ENCODE results near the gene PTPRM. TPM values are rescaled to one million over a fixed set of nuclear protein-coding genes. Genes with fewer than 3 reads are reported as not detected.

Gene PTPRM
- total and polyA plus RNA-seq, 2 experiments from 2014 or later = 1.6 to 5.3 TPM

- no peak overlapping the region for H3K4me2 ChIP-seq
- peak; percentile 74 for DNase-seq (ENCODE audit: low spot score)
These were observed 359.4 kb downstream of the PTPRM start for GRCh38 chr18:7926526-7926925.

DNA sequence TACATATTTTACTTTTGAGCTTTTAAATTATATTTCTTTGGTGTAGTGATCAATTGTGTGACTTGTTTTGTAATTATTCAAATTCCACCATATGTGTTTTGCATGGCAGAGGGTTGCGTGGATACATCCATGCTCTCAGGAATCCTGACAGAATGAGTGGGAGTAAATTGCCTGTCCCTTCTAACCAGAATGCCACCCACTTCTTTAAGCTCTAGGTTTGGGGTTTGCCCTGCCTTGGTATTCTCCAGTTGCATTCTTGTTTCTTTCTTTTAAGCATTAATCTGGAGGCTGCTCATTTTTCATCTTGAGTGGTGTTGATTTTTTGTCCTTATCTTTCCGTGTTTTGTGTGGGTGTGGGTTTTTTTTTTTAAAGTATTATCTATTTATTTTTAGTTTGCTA, 360.0 kb downstream of the PTPRM start:
- no peak overlapping the region for H3K27ac Mint-ChIP-seq
- ATAC-seq (no peak), DNase-seq (ENCODE audit: low spot score) (no peak)
- H3K4me3 ChIP-seq = no peak overlapping the region
- no peaks in the 10 kb centered on the region for H3K4me1 ChIP-seq (ENCODE audit: insufficient read depth)
- H3F3A ChIP-seq (replicated peaks; ENCODE audit: low read depth) = no peaks in the 10 kb centered on the region
- H3K36me3 Mint-ChIP-seq (ENCODE audit: low read depth) = no peaks in the 10 kb centered on the region
- no peak overlapping the region for H2AFZ ChIP-seq
- no peaks in the 10 kb centered on the region for H3K27me3 ChIP-seq (ENCODE audit: insufficient read depth)
- H3K4me1 Mint-ChIP-seq = peaks cover 6% of the 10 kb centered on the region; the same call in 2 of the 3 replicates
- H3K36me3 ChIP-seq (ENCODE audit: insufficient read depth) = no peaks in the 10 kb centered on the region
- no peak for TF ChIP-seq STAT1 (IDR thresholded peaks at IDR 0.05; ENCODE audit: unreplicated experiment)
- TF ChIP-seq EZH2 (IDR thresholded peaks at IDR 0.05; ENCODE audit: low read depth, unreplicated experiment) = no peak
- TF ChIP-seq, protein P1, sequence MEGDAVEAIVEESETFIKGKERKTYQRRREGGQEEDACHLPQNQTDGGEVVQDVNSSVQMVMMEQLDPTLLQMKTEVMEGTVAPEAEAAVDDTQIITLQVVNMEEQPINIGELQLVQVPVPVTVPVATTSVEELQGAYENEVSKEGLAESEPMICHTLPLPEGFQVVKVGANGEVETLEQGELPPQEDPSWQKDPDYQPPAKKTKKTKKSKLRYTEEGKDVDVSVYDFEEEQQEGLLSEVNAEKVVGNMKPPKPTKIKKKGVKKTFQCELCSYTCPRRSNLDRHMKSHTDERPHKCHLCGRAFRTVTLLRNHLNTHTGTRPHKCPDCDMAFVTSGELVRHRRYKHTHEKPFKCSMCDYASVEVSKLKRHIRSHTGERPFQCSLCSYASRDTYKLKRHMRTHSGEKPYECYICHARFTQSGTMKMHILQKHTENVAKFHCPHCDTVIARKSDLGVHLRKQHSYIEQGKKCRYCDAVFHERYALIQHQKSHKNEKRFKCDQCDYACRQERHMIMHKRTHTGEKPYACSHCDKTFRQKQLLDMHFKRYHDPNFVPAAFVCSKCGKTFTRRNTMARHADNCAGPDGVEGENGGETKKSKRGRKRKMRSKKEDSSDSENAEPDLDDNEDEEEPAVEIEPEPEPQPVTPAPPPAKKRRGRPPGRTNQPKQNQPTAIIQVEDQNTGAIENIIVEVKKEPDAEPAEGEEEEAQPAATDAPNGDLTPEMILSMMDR (conservative IDR thresholded peaks at IDR 0.05; ENCODE audit: low read depth in 2 of 2) = no peak
- no peak for TF ChIP-seq CREB1 (CRISPR knock-in tag; IDR thresholded peaks at IDR 0.05; ENCODE audit: low read depth)
- no peak for TF ChIP-seq JUNB (IDR thresholded peaks at IDR 0.05; ENCODE audit: unreplicated experiment)
- TF ChIP-seq, protein P2, sequence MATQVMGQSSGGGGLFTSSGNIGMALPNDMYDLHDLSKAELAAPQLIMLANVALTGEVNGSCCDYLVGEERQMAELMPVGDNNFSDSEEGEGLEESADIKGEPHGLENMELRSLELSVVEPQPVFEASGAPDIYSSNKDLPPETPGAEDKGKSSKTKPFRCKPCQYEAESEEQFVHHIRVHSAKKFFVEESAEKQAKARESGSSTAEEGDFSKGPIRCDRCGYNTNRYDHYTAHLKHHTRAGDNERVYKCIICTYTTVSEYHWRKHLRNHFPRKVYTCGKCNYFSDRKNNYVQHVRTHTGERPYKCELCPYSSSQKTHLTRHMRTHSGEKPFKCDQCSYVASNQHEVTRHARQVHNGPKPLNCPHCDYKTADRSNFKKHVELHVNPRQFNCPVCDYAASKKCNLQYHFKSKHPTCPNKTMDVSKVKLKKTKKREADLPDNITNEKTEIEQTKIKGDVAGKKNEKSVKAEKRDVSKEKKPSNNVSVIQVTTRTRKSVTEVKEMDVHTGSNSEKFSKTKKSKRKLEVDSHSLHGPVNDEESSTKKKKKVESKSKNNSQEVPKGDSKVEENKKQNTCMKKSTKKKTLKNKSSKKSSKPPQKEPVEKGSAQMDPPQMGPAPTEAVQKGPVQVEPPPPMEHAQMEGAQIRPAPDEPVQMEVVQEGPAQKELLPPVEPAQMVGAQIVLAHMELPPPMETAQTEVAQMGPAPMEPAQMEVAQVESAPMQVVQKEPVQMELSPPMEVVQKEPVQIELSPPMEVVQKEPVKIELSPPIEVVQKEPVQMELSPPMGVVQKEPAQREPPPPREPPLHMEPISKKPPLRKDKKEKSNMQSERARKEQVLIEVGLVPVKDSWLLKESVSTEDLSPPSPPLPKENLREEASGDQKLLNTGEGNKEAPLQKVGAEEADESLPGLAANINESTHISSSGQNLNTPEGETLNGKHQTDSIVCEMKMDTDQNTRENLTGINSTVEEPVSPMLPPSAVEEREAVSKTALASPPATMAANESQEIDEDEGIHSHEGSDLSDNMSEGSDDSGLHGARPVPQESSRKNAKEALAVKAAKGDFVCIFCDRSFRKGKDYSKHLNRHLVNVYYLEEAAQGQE (IDR thresholded peaks at IDR 0.05; ENCODE audit: unreplicated experiment) = no peak
- H3K9me3 Mint-ChIP-seq = no peaks in the 10 kb centered on the region
- H3K4me2 ChIP-seq = no peak overlapping the region
- no peaks in the 10 kb centered on the region for H3K79me2 ChIP-seq (replicated peaks; ENCODE audit: insufficient read depth)
- H3K9me2 ChIP-seq (ENCODE audit: insufficient read depth) = no peaks in the 10 kb centered on the region
- H3K27me3 Mint-ChIP-seq (ENCODE audit: insufficient read depth, low read depth, poor library complexity) = no peaks in the 10 kb centered on the region
- H4K20me1 ChIP-seq (replicated peaks; ENCODE audit: insufficient read depth) = no peaks in the 10 kb centered on the region
- H3K4me3 Mint-ChIP-seq = no peak overlapping the region
- H3K27ac ChIP-seq (ENCODE audit: low read depth) = no peak overlapping the region

More at GRCh38 chr18:7926526-7926925, 359.4 kb downstream of the PTPRM start:
- ATAC-seq = peak; percentile 88
- no peaks in the 10 kb centered on the region for H3F3A ChIP-seq (replicated peaks; ENCODE audit: low read depth)
- H3K36me3 Mint-ChIP-seq (ENCODE audit: low read depth) = no peaks in the 10 kb centered on the region
- peaks cover 6% of the 10 kb centered on the region; the same call in 2 of the 3 replicates for H3K4me1 Mint-ChIP-seq
- H3K9me2 ChIP-seq (ENCODE audit: insufficient read depth) = no peaks in the 10 kb centered on the region
- no peaks in the 10 kb centered on the region for H3K36me3 ChIP-seq (ENCODE audit: insufficient read depth)
- no peaks in the 10 kb centered on the region for H3K27me3 ChIP-seq (ENCODE audit: insufficient read depth)
- no peak overlapping the region for H3K4me3 ChIP-seq
- TF ChIP-seq, protein P1 (conservative IDR thresholded peaks at IDR 0.05; ENCODE audit: low read depth in 2 of 2) = peak; percentile 52 to 54
- no peak for TF ChIP-seq CREB1 (CRISPR knock-in tag; IDR thresholded peaks at IDR 0.05; ENCODE audit: low read depth)
- no peak for TF ChIP-seq NANOG (IDR thresholded peaks at IDR 0.05; ENCODE audit: borderline replicate concordance)
- no peak overlapping the region for H3K4me3 Mint-ChIP-seq
- no peaks in the 10 kb centered on the region for H3K27me3 Mint-ChIP-seq (ENCODE audit: insufficient read depth, low read depth, poor library complexity)
- no peaks in the 10 kb centered on the region for H4K20me1 ChIP-seq (replicated peaks; ENCODE audit: insufficient read depth)
- H3K9me3 Mint-ChIP-seq = no peaks in the 10 kb centered on the region; the same call in 2 of the 3 replicates
- H3K79me2 ChIP-seq (replicated peaks; ENCODE audit: insufficient read depth) = no peaks in the 10 kb centered on the region
- no peaks in the 10 kb centered on the region for H3K4me1 ChIP-seq (ENCODE audit: insufficient read depth)
- no peak overlapping the region for H2AFZ ChIP-seq
- H3K27ac ChIP-seq (ENCODE audit: low read depth) = no peak overlapping the region
- no peak overlapping the region for H3K27ac Mint-ChIP-seq
